CD14-positive monocyte (primary cell): ENCODE results near the gene CLDN24. TPM values are rescaled to one million over a fixed set of nuclear protein-coding genes. Genes with fewer than 3 reads are reported as not detected.

ENCODE experiments used
- DNase-seq, 3 donors: peaks; one replicate each; pipeline ENCODE4 v3.0.0-alpha.2; 2011 to 2022
- H2AFZ ChIP-seq: 2 replicates; pipeline ENCODE4 v1.6.0; 2012; ENCODE audit warnings: mild to moderate bottlenecking, low read depth, low read length, inconsistent platforms; ENCODE audit not compliant: insufficient read depth, poor library complexity, severe bottlenecking
- H3K27ac ChIP-seq, 2 donors: 1 replicate in 1 of 2; 2 replicates in 1 of 2; pipeline ENCODE4 v1.5.1; 2012 to 2013; ENCODE audit warnings: low read length in 2 of 2, control low read depth in 1 of 2, inconsistent platforms in 1 of 2, low read depth in 1 of 2, mild to moderate bottlenecking in 1 of 2
- H3K27me3 ChIP-seq, 2 donors: one replicate each; pipeline versions ENCODE4 v1.6.0 to v1.6.1; 2011 to 2013; ENCODE audit warnings: low read length in 2 of 2; ENCODE audit not compliant: control insufficient read depth in 2 of 2, insufficient read depth in 2 of 2
- H3K36me3 ChIP-seq, 2 donors: replicated peaks in 1 of 2; 1 replicate in 1 of 2; 2 replicates in 1 of 2; pipeline versions ENCODE4 v1.5.1 to v1.6.1; 2012 to 2013; ENCODE audit warnings: low read length in 2 of 2, control low read depth in 1 of 2, inconsistent platforms in 1 of 2, mild to moderate bottlenecking in 1 of 2; ENCODE audit not compliant: insufficient read depth in 2 of 2, control insufficient read depth in 1 of 2
- H3K4me1 ChIP-seq, 2 donors: 1 replicate in 1 of 2; 2 replicates in 1 of 2; pipeline versions ENCODE4 v1.5.1 to v1.6.1; 2012 to 2013; ENCODE audit warnings: low read length in 2 of 2, control low read depth in 1 of 2, inconsistent platforms in 1 of 2, mild to moderate bottlenecking in 1 of 2, moderate library complexity in 1 of 2; ENCODE audit not compliant: insufficient read depth in 2 of 2, control insufficient read depth in 1 of 2
- H3K4me2 ChIP-seq: replicated peaks from 2 replicates; pipeline ENCODE3; 2012; ENCODE audit warnings: low read length, moderate library complexity, mild to moderate bottlenecking; ENCODE audit not compliant: poor library complexity, severe bottlenecking; ENCODE audit errors: extremely low read depth
- H3K4me3 ChIP-seq, 3 experiments: fragments of 200-600 bp in 1 of 3; sonication (generic) in 1 of 3; replicated peaks in 1 of 3; 1 replicate in 2 of 3; 2 replicates in 1 of 3; pipeline ENCODE4 v1.5.1; 2011 to 2013; ENCODE audit warnings: low read length in 3 of 3, mild to moderate bottlenecking in 3 of 3, control low read depth in 2 of 3, low read depth in 2 of 3, inconsistent platforms in 1 of 3, moderate library complexity in 1 of 3
- H3K79me2 ChIP-seq: 2 replicates; pipeline ENCODE4 v1.6.0; 2012; ENCODE audit warnings: mild to moderate bottlenecking, control low read depth, inconsistent platforms, low read length, moderate library complexity; ENCODE audit not compliant: insufficient read depth
- H3K9ac ChIP-seq: 2 replicates; pipeline ENCODE4 v1.6.0; 2017; ENCODE audit warnings: low read length, mild to moderate bottlenecking; ENCODE audit not compliant: insufficient read depth, poor library complexity, severe bottlenecking
- H3K9me3 ChIP-seq, 2 donors: replicated peaks in 1 of 2; 1 replicate in 1 of 2; 2 replicates in 1 of 2; pipeline versions ENCODE4 v1.5.1 to v1.6.1; 2012 to 2013; ENCODE audit warnings: low read length in 2 of 2, control low read depth in 1 of 2; ENCODE audit not compliant: control insufficient read depth in 1 of 2, insufficient read depth in 1 of 2
- H4K20me1 ChIP-seq: 2 replicates; pipeline ENCODE4 v1.6.0; 2012; ENCODE audit warnings: mild to moderate bottlenecking, low read length, control low read depth, moderate library complexity; ENCODE audit not compliant: insufficient read depth
- H3K27ac Mint-ChIP-seq, 7 donors: one replicate each; pipeline ENCODE4 v1.8.0; 2020; ENCODE audit warnings: mild to moderate bottlenecking in 7 of 7, mixed read lengths in 7 of 7, moderate library complexity in 6 of 7, inconsistent platforms in 2 of 7
- H3K27me3 Mint-ChIP-seq, 3 donors: one replicate each; pipeline ENCODE4 v1.8.0; 2021 to 2022; ENCODE audit warnings: low read depth in 3 of 3, mild to moderate bottlenecking in 3 of 3, mixed read lengths in 3 of 3, moderate library complexity in 3 of 3, inconsistent platforms in 1 of 3
- H3K36me3 Mint-ChIP-seq, 2 donors: one replicate each; pipeline ENCODE4 v1.8.0; 2020; ENCODE audit warnings: mixed read lengths in 2 of 2, inconsistent platforms in 1 of 2, mild to moderate bottlenecking in 1 of 2
- H3K4me1 Mint-ChIP-seq: one replicate; pipeline ENCODE4 v1.8.0; 2020; ENCODE audit warnings: mild to moderate bottlenecking, mixed read lengths
- H3K4me3 Mint-ChIP-seq, 2 donors: one replicate each; pipeline ENCODE4 v1.8.0; 2020; ENCODE audit warnings: mild to moderate bottlenecking in 2 of 2, mixed read lengths in 2 of 2, moderate library complexity in 1 of 2
- H3K9me3 Mint-ChIP-seq, 7 donors: one replicate each; pipeline ENCODE4 v1.8.0; 2020 to 2022; ENCODE audit warnings: mixed read lengths in 7 of 7, mild to moderate bottlenecking in 6 of 7, moderate library complexity in 6 of 7, inconsistent platforms in 2 of 7
- WGBS: methylation state at CpG from one replicate; pipeline ENCODE4 v1.1.5; 2013; ENCODE audit warnings: missing lambda C conversion rate; ENCODE audit not compliant: insufficient coverage; 5-methylcytosine and 5-hydroxymethylcytosine counted together
- intact Hi-C, 2 donors: fragments of 100-400 bp; cut with micrococcal nuclease; formaldehyde crosslinking; loops; one replicate each; pipeline versions ENCODE4 v1.15.0 to v1.15.1; 2023
- polyA plus RNA-seq, 3 donors: library from polyadenylated mRNA; depleted of rRNA in 1 of 3; unstranded in 2 of 3; stranded (reverse) in 1 of 3; fragments of 300-500 nt in 2 of 3; fragments of >200 nt in 1 of 3; fragmentation: Illumina TruSeq in 2 of 3; gene quantifications; 1 replicate in 2 of 3; 2 replicates in 1 of 3; pipeline ENCODE4 v1.2.3, GENCODE V29; 2012 to 2021
- TF ChIP-seq, protein P1 (sequence below): fragments of 200-600 bp; IDR thresholded peaks from one replicate; pipeline ENCODE4 v1.8.0; 2022; ENCODE audit warnings: antibody characterized with exemption, mild to moderate bottlenecking

CLDN24 gene
- polyA plus RNA-seq, 3 donors = not detected

DNA sequence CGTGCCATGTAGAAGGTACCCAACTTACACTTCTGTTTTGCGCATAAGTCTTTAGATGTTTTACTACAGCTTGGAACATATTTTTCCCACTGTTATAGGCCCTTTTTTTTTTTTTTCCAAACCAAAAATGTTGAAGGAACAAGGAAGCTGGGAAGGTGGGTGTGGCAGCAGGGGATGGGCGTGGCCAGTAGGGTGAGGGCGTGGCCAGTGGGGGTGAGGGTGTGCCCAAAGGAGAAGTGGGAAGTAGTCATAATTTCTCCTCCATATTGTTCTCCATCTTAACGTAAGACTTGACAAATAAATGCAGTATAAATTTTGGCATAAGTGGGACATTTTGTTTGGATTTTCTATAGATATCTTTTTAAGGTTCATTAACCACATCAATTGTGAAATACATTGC is 32.5 kb downstream of the CLDN24 start:
- H3K27me3 Mint-ChIP-seq = no peaks in the 10 kb centered on the region
- WGBS = no CpG with 5 or more reads among the region's 5 CpGs
- H3K36me3 ChIP-seq = peaks cover 0 to 7% of the 10 kb centered on the region in 2 donors

DNA sequence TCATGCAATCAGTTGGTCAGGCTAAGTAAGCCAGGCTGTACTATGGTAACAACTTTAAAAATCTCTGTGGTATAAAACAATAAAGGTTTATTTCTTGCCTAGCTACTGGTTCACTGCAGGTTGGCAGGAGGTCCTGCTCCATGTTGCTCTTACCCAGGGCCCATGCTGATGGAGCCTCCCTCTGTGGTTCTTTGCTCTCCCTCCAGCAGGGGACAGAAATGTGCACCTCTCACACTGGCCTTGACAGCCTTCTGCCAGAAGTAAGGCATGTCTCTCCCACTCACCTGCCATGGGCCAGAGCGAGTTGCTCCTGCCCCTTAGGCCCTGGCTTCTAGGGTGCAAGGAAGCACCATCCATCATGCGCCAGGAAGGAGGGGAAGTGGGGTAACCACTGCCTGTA is 33.3 kb downstream of the CLDN24 start:
- H3K4me2 ChIP-seq = no peak overlapping the region
- no peaks in the 10 kb centered on the region for H4K20me1 ChIP-seq
- no peak overlapping the region for H2AFZ ChIP-seq
- no peaks in the 10 kb centered on the region for H3K79me2 ChIP-seq
- H3K27ac Mint-ChIP-seq = peak overlapping the region in 1 of 7 donors; percentile 10
- peaks cover 0 to 7% of the 10 kb centered on the region in 2 donors for H3K36me3 ChIP-seq
- H3K4me1 Mint-ChIP-seq = no peaks in the 10 kb centered on the region
- no peak overlapping the region for H3K9ac ChIP-seq
- no peaks in the 10 kb centered on the region for H3K27me3 Mint-ChIP-seq
- H3K9me3 ChIP-seq = peaks cover 0 to 5% of the 10 kb centered on the region in 2 donors
- TF ChIP-seq, protein P1, sequence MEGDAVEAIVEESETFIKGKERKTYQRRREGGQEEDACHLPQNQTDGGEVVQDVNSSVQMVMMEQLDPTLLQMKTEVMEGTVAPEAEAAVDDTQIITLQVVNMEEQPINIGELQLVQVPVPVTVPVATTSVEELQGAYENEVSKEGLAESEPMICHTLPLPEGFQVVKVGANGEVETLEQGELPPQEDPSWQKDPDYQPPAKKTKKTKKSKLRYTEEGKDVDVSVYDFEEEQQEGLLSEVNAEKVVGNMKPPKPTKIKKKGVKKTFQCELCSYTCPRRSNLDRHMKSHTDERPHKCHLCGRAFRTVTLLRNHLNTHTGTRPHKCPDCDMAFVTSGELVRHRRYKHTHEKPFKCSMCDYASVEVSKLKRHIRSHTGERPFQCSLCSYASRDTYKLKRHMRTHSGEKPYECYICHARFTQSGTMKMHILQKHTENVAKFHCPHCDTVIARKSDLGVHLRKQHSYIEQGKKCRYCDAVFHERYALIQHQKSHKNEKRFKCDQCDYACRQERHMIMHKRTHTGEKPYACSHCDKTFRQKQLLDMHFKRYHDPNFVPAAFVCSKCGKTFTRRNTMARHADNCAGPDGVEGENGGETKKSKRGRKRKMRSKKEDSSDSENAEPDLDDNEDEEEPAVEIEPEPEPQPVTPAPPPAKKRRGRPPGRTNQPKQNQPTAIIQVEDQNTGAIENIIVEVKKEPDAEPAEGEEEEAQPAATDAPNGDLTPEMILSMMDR = no peak
- H3K4me1 ChIP-seq = no peaks in the 10 kb centered on the region
- H3K36me3 Mint-ChIP-seq = peaks cover 12 to 29% of the 10 kb centered on the region in 2 donors
- no peak for DNase-seq
- intact Hi-C loops = no loop called here
- H3K27ac ChIP-seq = no peak overlapping the region
- WGBS = 100% methylated on average over 2 of the region's 2 CpGs
- peaks cover 3 to 10% (median 6%) of the 10 kb centered on the region in 7 donors for H3K9me3 Mint-ChIP-seq
- no peak overlapping the region for H3K4me3 ChIP-seq
- H3K27me3 ChIP-seq = no peaks in the 10 kb centered on the region
- H3K4me3 Mint-ChIP-seq = no peak overlapping the region

More for the DNA sequence above, 32.5 kb downstream of the CLDN24 start:
- Mint-ChIP-seq H3K27ac (no peak overlapping the region), H3K4me3 (no peak overlapping the region), H3K9me3 (peaks cover 3 to 10% (median 6%) of the 10 kb centered on the region in 7 donors), H3K4me1 (no peaks in the 10 kb centered on the region), H3K36me3 (peaks cover 8 to 24% of the 10 kb centered on the region in 2 donors)
- no peak for DNase-seq
- Histone ChIP-seq H4K20me1 (no peaks in the 10 kb centered on the region), H3K79me2 (no peaks in the 10 kb centered on the region), H3K27ac (no peak overlapping the region), H3K27me3 (no peaks in the 10 kb centered on the region), H3K4me1 (no peaks in the 10 kb centered on the region), H3K4me3 (no peak overlapping the region), H3K9me3 (peaks cover 0 to 5% of the 10 kb centered on the region in 2 donors), H2AFZ (no peak overlapping the region), H3K4me2 (no peak overlapping the region), H3K9ac (no peak overlapping the region)
- TF ChIP-seq, protein P1 = no peak
- intact Hi-C loops = no loop called here
